ENCODE measurements around the gene LYSMD2.

Gene LYSMD2

DNA sequence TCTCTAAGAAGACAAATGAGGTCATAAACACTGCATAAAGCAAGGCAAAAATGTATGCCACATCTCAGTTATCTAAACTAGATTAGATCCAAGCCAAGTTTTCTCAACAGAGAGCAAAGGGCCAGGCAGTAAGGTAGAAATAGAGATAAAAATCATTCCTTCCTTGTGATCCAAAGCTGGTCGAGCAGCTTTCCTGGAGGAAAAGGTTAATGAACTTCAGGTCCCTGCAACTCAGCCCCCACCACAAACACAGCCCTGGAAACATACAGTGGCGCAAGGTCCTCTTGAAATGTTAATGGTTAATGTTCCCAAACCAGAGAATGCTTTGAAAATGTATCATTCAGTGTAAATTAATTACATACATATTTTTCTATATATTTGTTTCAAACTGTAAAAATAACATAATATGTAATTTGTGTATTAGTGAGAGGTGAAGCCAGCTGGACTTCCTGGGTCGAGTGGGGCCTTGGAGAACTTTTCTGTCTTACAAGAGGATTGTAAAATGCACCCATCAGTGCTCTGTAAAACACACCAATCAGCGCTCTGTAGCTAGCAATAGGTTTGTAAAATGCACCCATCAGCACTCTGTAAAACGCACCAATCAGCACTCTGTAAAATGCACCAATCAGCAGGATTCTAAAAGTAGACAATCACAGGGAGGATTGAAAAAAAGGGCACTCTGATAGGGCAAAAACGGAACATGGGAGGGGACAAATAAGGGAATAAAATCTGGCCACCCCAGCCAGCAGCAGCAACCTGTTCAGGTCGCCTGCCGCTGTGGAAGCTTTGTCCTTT lies 17.1 kb downstream of the LYSMD2 start:
- Histone ChIP-seq H3K36me3 (ENCODE audit: control insufficient read depth, insufficient read depth, low read length) (no peaks in the 10 kb centered on the region), H3K27ac (ENCODE audit: insufficient read depth, low read depth, low read length, poor library complexity, severe bottlenecking) (no peak overlapping the region)

DNA sequence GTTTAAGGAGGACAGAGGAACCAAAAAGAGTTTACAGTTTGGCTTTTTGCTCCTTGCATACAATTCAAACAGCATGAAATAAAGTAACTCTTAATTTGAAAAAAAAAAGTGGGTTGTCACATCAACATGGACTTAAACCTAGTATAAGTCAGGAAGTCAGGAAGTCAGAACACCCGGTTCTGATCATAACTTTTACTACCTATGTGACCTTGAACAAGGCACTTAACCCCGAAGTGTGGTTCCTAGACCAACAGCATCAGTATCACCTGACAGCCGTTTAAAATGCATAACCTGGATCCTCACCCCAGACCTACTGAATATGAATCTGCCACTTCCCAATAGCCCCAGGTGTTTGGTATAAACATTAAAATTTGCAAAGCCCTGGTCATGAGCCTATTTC lies 18.7 kb downstream of the LYSMD2 start:
- 79 to 90% methylated on average over 3 of the region's 3 CpGs for WGBS, 2 experiments

More for the DNA sequence above, 17.1 kb downstream of the LYSMD2 start:
- Histone ChIP-seq H3K4me1 (ENCODE audit: control insufficient read depth, insufficient read depth, low read length) (no peaks in the 10 kb centered on the region), H3K4me3 (ENCODE audit: insufficient read depth, low read depth, low read length) (no peak overlapping the region), H3K27me3 (ENCODE audit: control insufficient read depth, insufficient read depth, low read length, poor library complexity, severe bottlenecking) (no peaks in the 10 kb centered on the region), H3K9me3 (ENCODE audit: control insufficient read depth, low read length) (no peaks in the 10 kb centered on the region)
- 74 to 77% methylated on average over 7 of the region's 8 CpGs for WGBS, 2 experiments

DNA sequence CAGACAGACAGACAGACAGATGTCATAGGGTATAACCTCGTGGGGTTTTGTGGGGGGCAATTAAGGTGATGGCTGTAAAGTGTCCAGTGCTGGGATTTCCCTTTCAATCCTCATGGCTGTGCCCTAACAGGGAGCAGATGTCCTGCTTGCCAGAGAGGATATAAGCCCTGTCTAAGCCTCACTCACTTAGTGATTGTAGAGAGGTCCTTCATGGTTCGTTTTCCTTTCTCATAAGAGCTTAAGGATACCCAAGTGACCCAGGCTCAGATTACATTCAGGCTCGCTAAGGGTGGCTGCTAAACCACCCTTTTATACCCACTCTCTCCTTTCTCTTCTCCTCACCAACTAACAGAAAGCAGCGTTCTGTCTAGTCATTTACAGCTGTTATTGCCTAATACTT lies 19.2 kb downstream of the LYSMD2 start:
- 74% methylated on average over 4 of the region's 4 CpGs for WGBS, 2 experiments

More for the DNA sequence above, 18.7 kb downstream of the LYSMD2 start:
- H3K4me1 ChIP-seq (ENCODE audit: control insufficient read depth, insufficient read depth, low read length), result peaks cover 6% of the 10 kb centered on the region
- H3K4me3 ChIP-seq (ENCODE audit: insufficient read depth, low read depth, low read length), result no peak overlapping the region
- H3K27me3 ChIP-seq (ENCODE audit: control insufficient read depth, insufficient read depth, low read length, poor library complexity, severe bottlenecking), result no peaks in the 10 kb centered on the region
- no peaks in the 10 kb centered on the region for H3K36me3 ChIP-seq (ENCODE audit: control insufficient read depth, insufficient read depth, low read length)
- no peak overlapping the region for H3K27ac ChIP-seq (ENCODE audit: insufficient read depth, low read depth, low read length, poor library complexity, severe bottlenecking)
- H3K9me3 ChIP-seq (ENCODE audit: control insufficient read depth, low read length), result no peaks in the 10 kb centered on the region

DNA sequence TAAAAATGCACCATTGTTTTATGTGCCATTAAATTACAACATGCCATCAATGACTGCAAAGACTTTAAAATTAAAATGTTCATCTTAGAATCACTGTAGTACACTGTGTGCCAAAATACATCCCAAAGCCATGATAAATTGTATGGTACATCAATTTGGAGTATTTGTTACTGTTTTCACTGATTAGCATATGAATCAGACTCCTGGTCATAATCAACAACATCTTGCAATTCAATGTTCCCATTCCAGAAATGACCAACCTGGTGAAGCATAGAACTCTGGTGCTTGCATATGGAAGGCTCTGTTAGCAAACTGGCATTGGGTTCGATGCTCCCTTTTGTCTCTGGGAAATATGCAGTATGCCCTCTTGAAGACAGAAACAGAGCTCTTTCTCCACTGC lies 22.5 kb downstream of the LYSMD2 start:
- no peak overlapping the region for H3K27ac ChIP-seq (ENCODE audit: insufficient read depth, low read depth, low read length, poor library complexity, severe bottlenecking)
- 81 to 83% methylated on average over 1 of the region's 1 CpG for WGBS, 2 experiments
- no peaks in the 10 kb centered on the region for H3K9me3 ChIP-seq (ENCODE audit: control insufficient read depth, low read length)
- H3K4me1 ChIP-seq (ENCODE audit: control insufficient read depth, insufficient read depth, low read length), result peaks cover 6% of the 10 kb centered on the region
- H3K4me3 ChIP-seq (ENCODE audit: insufficient read depth, low read depth, low read length), result no peak overlapping the region
- no peaks in the 10 kb centered on the region for H3K36me3 ChIP-seq (ENCODE audit: control insufficient read depth, insufficient read depth, low read length)
- no peaks in the 10 kb centered on the region for H3K27me3 ChIP-seq (ENCODE audit: control insufficient read depth, insufficient read depth, low read length, poor library complexity, severe bottlenecking)

More for the DNA sequence above, 19.2 kb downstream of the LYSMD2 start:
- Histone ChIP-seq H3K27me3 (ENCODE audit: control insufficient read depth, insufficient read depth, low read length, poor library complexity, severe bottlenecking) (no peaks in the 10 kb centered on the region), H3K27ac (ENCODE audit: insufficient read depth, low read depth, low read length, poor library complexity, severe bottlenecking) (no peak overlapping the region), H3K36me3 (ENCODE audit: control insufficient read depth, insufficient read depth, low read length) (no peaks in the 10 kb centered on the region), H3K4me3 (ENCODE audit: insufficient read depth, low read depth, low read length) (no peak overlapping the region), H3K4me1 (ENCODE audit: control insufficient read depth, insufficient read depth, low read length) (peaks cover 6% of the 10 kb centered on the region), H3K9me3 (ENCODE audit: control insufficient read depth, low read length) (no peaks in the 10 kb centered on the region)

DNA sequence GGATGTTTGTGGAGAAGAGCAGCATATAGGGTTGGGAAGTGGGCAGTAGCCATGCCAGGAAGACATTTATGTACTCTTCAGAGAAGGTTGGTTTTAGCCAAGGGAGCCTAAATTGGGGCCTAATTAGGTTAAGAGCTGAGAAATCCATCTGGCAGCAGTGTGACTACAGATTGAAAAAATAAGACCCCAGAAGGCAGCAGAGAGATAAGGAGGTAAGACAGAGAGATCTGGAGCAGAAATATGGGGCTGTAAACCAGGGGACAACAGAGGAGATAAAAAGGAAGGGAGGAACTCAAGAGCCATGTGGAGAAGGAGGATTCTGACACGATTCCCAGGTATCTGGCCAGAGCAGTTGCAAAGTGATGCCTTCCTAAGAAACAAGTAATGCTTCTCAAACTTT lies 23.3 kb downstream of the LYSMD2 start:
- Histone ChIP-seq H3K4me1 (ENCODE audit: control insufficient read depth, insufficient read depth, low read length) (peaks cover 6% of the 10 kb centered on the region), H3K27ac (ENCODE audit: insufficient read depth, low read depth, low read length, poor library complexity, severe bottlenecking) (no peak overlapping the region), H3K27me3 (ENCODE audit: control insufficient read depth, insufficient read depth, low read length, poor library complexity, severe bottlenecking) (no peaks in the 10 kb centered on the region), H3K4me3 (ENCODE audit: insufficient read depth, low read depth, low read length) (no peak overlapping the region), H3K36me3 (ENCODE audit: control insufficient read depth, insufficient read depth, low read length) (no peaks in the 10 kb centered on the region), H3K9me3 (ENCODE audit: control insufficient read depth, low read length) (no peaks in the 10 kb centered on the region)
- WGBS, 2 experiments, result 75 to 92% methylated on average over 1 of the region's 1 CpG

DNA sequence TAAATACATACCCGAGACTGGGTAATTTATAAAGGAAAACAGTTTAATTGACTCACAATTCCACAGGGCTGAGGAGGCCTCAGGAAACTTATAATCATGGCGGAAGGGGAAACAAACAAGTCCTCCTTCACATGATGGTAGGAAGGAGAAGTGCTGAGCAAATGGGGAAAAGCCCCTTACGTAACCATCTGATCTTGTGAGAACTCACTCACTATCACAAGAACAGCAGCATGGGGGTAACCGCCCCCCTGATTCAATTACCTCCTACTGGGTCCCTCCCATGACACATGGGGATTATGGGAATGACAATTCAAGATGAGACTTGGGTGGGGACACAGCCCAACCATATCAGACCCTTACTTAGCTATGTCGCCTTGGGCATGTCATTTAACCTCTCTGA lies 28.4 kb downstream of the LYSMD2 start:
- H3K4me3 ChIP-seq (ENCODE audit: insufficient read depth, low read depth, low read length), result no peak overlapping the region
- WGBS, 2 experiments, result 93 to 94% methylated on average over 4 to 5 of the region's 5 CpGs
- no peaks in the 10 kb centered on the region for H3K9me3 ChIP-seq (ENCODE audit: control insufficient read depth, low read length)
- H3K36me3 ChIP-seq (ENCODE audit: control insufficient read depth, insufficient read depth, low read length), result no peaks in the 10 kb centered on the region
- no peaks in the 10 kb centered on the region for H3K27me3 ChIP-seq (ENCODE audit: control insufficient read depth, insufficient read depth, low read length, poor library complexity, severe bottlenecking)
- H3K4me1 ChIP-seq (ENCODE audit: control insufficient read depth, insufficient read depth, low read length), result no peaks in the 10 kb centered on the region
- H3K27ac ChIP-seq (ENCODE audit: insufficient read depth, low read depth, low read length, poor library complexity, severe bottlenecking), result no peak overlapping the region

DNA sequence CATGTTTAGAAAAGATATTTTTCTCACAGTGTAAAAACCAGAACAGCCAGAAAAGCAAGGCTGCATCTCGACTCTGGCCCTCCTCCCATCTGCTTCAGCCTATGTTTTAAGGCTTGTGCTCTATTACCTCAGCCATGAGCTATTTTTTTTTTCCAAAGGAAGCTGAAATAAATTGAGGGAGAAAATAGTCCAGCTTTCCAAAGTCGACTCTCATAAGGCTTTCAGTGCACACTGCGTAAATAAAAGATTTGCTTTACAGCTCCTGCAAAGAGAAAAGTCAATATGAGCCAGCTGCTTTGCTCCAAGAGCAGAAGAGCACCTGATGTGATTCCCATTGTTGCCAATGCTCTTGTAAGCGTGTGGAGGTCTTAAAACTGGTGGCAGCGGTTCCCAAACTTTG lies 29.4 kb downstream of the LYSMD2 start:
- Histone ChIP-seq H3K4me1 (ENCODE audit: control insufficient read depth, insufficient read depth, low read length) (no peaks in the 10 kb centered on the region), H3K36me3 (ENCODE audit: control insufficient read depth, insufficient read depth, low read length) (no peaks in the 10 kb centered on the region), H3K27me3 (ENCODE audit: control insufficient read depth, insufficient read depth, low read length, poor library complexity, severe bottlenecking) (no peaks in the 10 kb centered on the region), H3K4me3 (ENCODE audit: insufficient read depth, low read depth, low read length) (no peak overlapping the region), H3K9me3 (ENCODE audit: control insufficient read depth, low read length) (no peaks in the 10 kb centered on the region), H3K27ac (ENCODE audit: insufficient read depth, low read depth, low read length, poor library complexity, severe bottlenecking) (no peak overlapping the region)
- WGBS, 2 experiments, result 92 to 94% methylated on average over 5 of the region's 5 CpGs

DNA sequence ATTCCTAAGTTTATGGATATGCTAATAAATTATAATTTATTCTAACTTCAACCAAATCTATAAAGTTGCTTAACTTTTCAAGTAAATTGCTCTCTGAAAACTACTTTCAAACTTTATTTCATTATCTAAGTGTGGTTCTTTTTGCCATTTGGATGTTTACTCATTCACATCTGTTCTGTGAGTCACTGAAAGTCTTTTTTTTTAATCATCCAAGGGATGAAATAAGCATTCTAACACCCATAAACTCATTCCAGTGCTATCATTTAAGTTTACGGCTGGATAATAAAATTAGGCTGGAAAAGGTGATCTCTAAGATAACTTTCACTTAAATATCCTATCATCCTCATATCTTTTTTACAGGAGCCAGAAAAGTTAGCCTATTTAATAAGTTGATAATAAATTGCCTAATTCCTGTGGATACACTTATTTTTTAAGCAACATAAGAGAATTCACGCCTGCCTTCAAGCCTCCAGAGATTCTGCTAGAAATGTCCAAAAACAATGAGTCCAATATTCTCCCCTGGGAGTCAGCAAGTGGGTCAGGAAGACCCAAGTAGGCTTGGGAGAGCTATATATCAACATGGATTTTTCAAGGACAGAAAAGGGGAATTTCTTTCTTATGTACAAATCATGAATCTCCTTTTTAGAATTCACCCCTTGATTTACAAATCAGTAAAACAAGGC lies 30.4 kb downstream of the LYSMD2 start:
- H3K4me1 ChIP-seq (ENCODE audit: control insufficient read depth, insufficient read depth, low read length), result no peaks in the 10 kb centered on the region
- H3K36me3 ChIP-seq (ENCODE audit: control insufficient read depth, insufficient read depth, low read length), result no peaks in the 10 kb centered on the region
- 100% methylated on average over 1 to 2 of the region's 2 CpGs for WGBS, 2 experiments
- H3K4me3 ChIP-seq (ENCODE audit: insufficient read depth, low read depth, low read length), result no peak overlapping the region
- no peak overlapping the region for H3K27ac ChIP-seq (ENCODE audit: insufficient read depth, low read depth, low read length, poor library complexity, severe bottlenecking)
- H3K27me3 ChIP-seq (ENCODE audit: control insufficient read depth, insufficient read depth, low read length, poor library complexity, severe bottlenecking), result no peaks in the 10 kb centered on the region
- H3K9me3 ChIP-seq (ENCODE audit: control insufficient read depth, low read length), result no peaks in the 10 kb centered on the region

DNA sequence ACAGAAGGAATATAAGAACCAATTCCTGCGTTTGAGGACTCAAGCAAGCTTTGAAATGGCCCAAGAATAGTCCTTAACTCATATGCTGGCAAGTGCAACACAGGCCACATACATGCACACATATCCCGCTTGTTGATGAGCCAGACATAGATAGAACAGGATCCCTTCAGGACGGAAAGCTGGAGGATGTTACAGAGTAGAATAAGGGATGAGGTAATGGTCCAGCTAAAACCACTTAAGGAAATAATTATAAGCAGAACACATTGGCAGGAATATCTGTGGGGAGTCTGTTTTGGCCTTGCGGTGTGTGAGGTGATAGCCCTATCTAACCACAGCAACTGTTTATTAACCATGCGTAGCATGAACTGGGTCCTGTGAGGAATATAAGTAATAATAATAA lies 31.2 kb downstream of the LYSMD2 start:
- Histone ChIP-seq H3K4me3 (ENCODE audit: insufficient read depth, low read depth, low read length) (no peak overlapping the region), H3K4me1 (ENCODE audit: control insufficient read depth, insufficient read depth, low read length) (no peaks in the 10 kb centered on the region), H3K27me3 (ENCODE audit: control insufficient read depth, insufficient read depth, low read length, poor library complexity, severe bottlenecking) (no peaks in the 10 kb centered on the region), H3K9me3 (ENCODE audit: control insufficient read depth, low read length) (no peaks in the 10 kb centered on the region), H3K27ac (ENCODE audit: insufficient read depth, low read depth, low read length, poor library complexity, severe bottlenecking) (no peak overlapping the region), H3K36me3 (ENCODE audit: control insufficient read depth, insufficient read depth, low read length) (no peaks in the 10 kb centered on the region)
- 80 to 97% methylated on average over 3 to 4 of the region's 5 CpGs for WGBS, 2 experiments

DNA sequence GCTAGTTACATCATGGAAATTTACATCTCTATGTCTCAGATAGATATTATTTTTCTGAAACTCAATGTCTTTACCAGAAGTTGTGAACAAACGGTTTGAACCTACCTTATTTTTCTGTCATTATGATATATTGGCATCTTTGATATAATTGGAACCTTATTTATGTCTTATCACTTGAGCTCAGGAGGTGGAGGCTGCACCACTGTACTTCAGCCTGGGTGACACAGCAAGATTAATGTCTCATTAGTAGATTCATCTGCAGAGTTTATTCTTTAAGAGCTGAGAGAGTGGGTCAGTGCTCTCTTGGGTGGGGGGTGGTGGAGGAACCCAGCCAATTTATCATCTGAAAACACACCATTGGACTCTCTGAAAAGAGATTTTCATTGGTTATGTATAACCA lies 34.7 kb downstream of the LYSMD2 start:
- Histone ChIP-seq H3K27me3 (ENCODE audit: control insufficient read depth, insufficient read depth, low read length, poor library complexity, severe bottlenecking) (no peaks in the 10 kb centered on the region), H3K36me3 (ENCODE audit: control insufficient read depth, insufficient read depth, low read length) (no peaks in the 10 kb centered on the region), H3K9me3 (ENCODE audit: control insufficient read depth, low read length) (no peaks in the 10 kb centered on the region), H3K4me1 (ENCODE audit: control insufficient read depth, insufficient read depth, low read length) (no peaks in the 10 kb centered on the region), H3K27ac (ENCODE audit: insufficient read depth, low read depth, low read length, poor library complexity, severe bottlenecking) (no peak overlapping the region), H3K4me3 (ENCODE audit: insufficient read depth, low read depth, low read length) (no peak overlapping the region)
- 100% methylated on average over 1 of the region's 1 CpG; no CpG with 5 or more reads in 1 of the 2 experiments for WGBS, 2 experiments
